Liver (tissue), 8 donors: ENCODE data around the gene RMP24.

Experiments used
- DNase-seq: peaks from one replicate; pipeline ENCODE4 v3.0.0-alpha.2; 2017; ENCODE audit warnings: low spot score
- H3K27ac ChIP-seq, 2 donors: one replicate each; pipeline ENCODE4 v1.7.0; 2013; ENCODE audit warnings: inconsistent platforms in 2 of 2, low read length in 2 of 2, control low read depth in 1 of 2, low read depth in 1 of 2, mild to moderate bottlenecking in 1 of 2
- H3K27me3 ChIP-seq, 4 donors: one replicate each; pipeline versions ENCODE4 v1.6.1 to v1.7.0; 2013; ENCODE audit warnings: low read length in 3 of 4, inconsistent platforms in 1 of 4, mild to moderate bottlenecking in 1 of 4, moderate library complexity in 1 of 4; ENCODE audit not compliant: control insufficient read depth in 4 of 4, insufficient read depth in 4 of 4
- H3K36me3 ChIP-seq, 4 donors: one replicate each; pipeline versions ENCODE4 v1.6.1 to v1.7.0; 2013; ENCODE audit warnings: low read length in 3 of 4, mild to moderate bottlenecking in 3 of 4, low read depth in 1 of 4, moderate library complexity in 1 of 4; ENCODE audit not compliant: control insufficient read depth in 4 of 4, insufficient read depth in 3 of 4
- H3K4me1 ChIP-seq, 4 donors: one replicate each; pipeline versions ENCODE4 v1.6.1 to v1.7.0; 2013; ENCODE audit warnings: low read length in 3 of 4, mild to moderate bottlenecking in 3 of 4, moderate library complexity in 1 of 4; ENCODE audit not compliant: control insufficient read depth in 4 of 4, insufficient read depth in 4 of 4
- H3K4me3 ChIP-seq, 3 donors: one replicate each; pipeline versions ENCODE4 v1.6.1 to v1.7.0; 2013; ENCODE audit warnings: low read length in 3 of 3, control low read depth in 1 of 3, low read depth in 1 of 3, mild to moderate bottlenecking in 1 of 3
- H3K9ac ChIP-seq, 2 donors: one replicate each; pipeline ENCODE4 v1.7.0; 2013; ENCODE audit warnings: low read length in 2 of 2, mild to moderate bottlenecking in 2 of 2, moderate library complexity in 2 of 2, control low read depth in 1 of 2, low read depth in 1 of 2
- H3K9me3 ChIP-seq, 4 donors: one replicate each; pipeline versions ENCODE4 v1.6.1 to v1.7.0; 2013; ENCODE audit warnings: low read length in 3 of 4; ENCODE audit not compliant: control insufficient read depth in 4 of 4
- ATF3 ChIP-seq: IDR thresholded peaks from 2 replicates; pipeline ENCODE4 v1.6.1; 2016; ENCODE audit warnings: antibody characterized with exemption
- CTCF ChIP-seq: fragments of 150-350 bp; IDR thresholded peaks from 2 replicates; pipeline ENCODE4 v1.5.1; 2017; ENCODE audit warnings: improper control_type of control experiment, low read depth, low read length; ENCODE audit not compliant: missing input control
- FOXA1 ChIP-seq: IDR thresholded peaks from 2 replicates; pipeline ENCODE4 v1.6.1; 2016; ENCODE audit warnings: antibody characterized with exemption
- FOXA2 ChIP-seq: IDR thresholded peaks from 2 replicates; pipeline ENCODE4 v1.6.1; 2016; ENCODE audit warnings: antibody characterized with exemption
- GABPA ChIP-seq, 2 donors: IDR thresholded peaks in 1 of 2; conservative IDR thresholded peaks in 1 of 2; 2 replicates each; pipeline ENCODE4 v1.6.1; 2016; ENCODE audit warnings: antibody characterized with exemption in 2 of 2, mild to moderate bottlenecking in 1 of 2, moderate library complexity in 1 of 2
- JUND ChIP-seq, 2 donors: IDR thresholded peaks; 2 replicates each; pipeline ENCODE4 v1.6.1; 2016; ENCODE audit warnings: antibody characterized with exemption in 2 of 2
- MAX ChIP-seq: IDR thresholded peaks from 2 replicates; pipeline ENCODE4 v1.6.1; 2016; ENCODE audit warnings: antibody characterized with exemption
- REST ChIP-seq: IDR thresholded peaks from 2 replicates; pipeline ENCODE4 v1.6.1; 2016; ENCODE audit warnings: antibody characterized with exemption, mild to moderate bottlenecking
- RXRA ChIP-seq, 2 donors: IDR thresholded peaks; 2 replicates each; pipeline ENCODE4 v1.6.1; 2017 to 2018; ENCODE audit warnings: antibody characterized with exemption in 2 of 2, mild to moderate bottlenecking in 1 of 2
- TAF1 ChIP-seq: conservative IDR thresholded peaks from 2 replicates; pipeline ENCODE4 v1.6.1; 2016; ENCODE audit warnings: antibody characterized with exemption, mild to moderate bottlenecking
- YY1 ChIP-seq: IDR thresholded peaks from 2 replicates; pipeline ENCODE4 v1.6.1; 2016; ENCODE audit warnings: antibody characterized with exemption, mild to moderate bottlenecking
- ZBTB33 ChIP-seq: IDR thresholded peaks from 2 replicates; pipeline ENCODE4 v1.6.1; 2016; ENCODE audit warnings: antibody characterized with exemption
- WGBS: extraction: QIAGEN DNeasy Blood & Tissue Kit; methylation state at CpG from one replicate; pipeline ENCODE4 v1.1.7; 2013; 5-methylcytosine and 5-hydroxymethylcytosine counted together
- donor health status: healthy.
- donor health status: healthy.
- donor health status: healthy.
- donor health status: healthy.
- donor health status: healthy.

Gene RMP24

GRCh38 chr18:35982409-35983114, 10.1 kb downstream of the RMP24 start:
- Histone ChIP-seq H3K9ac (no peak overlapping the region), H3K36me3 (peaks cover 10 to 34% (median 25%) of the 10 kb centered on the region in 4 donors), H3K9me3 (no peaks in the 10 kb centered on the region), H3K4me1 (no peaks in the 10 kb centered on the region), H3K27ac (no peak overlapping the region), H3K4me3 (no peak overlapping the region), H3K27me3 (no peaks in the 10 kb centered on the region)
- 95% methylated on average over 2 of the region's 2 CpGs for WGBS
- TF ChIP-seq ATF3: no peak
- no peak for TF ChIP-seq ZBTB33
- TF ChIP-seq FOXA1: no peak
- no peak for TF ChIP-seq JUND (IDR thresholded peaks at IDR 0.05)
- TF ChIP-seq RXRA (IDR thresholded peaks at IDR 0.05): no peak
- TF ChIP-seq MAX: no peak
- TF ChIP-seq REST: no peak
- DNase-seq: no peak

GRCh38 chr18:35983147-35983546, 10.7 kb downstream of the RMP24 start:
- Histone ChIP-seq H3K36me3 (peaks cover 5 to 29% (median 19%) of the 10 kb centered on the region in 4 donors), H3K27me3 (no peaks in the 10 kb centered on the region), H3K4me1 (no peaks in the 10 kb centered on the region)

More at GRCh38 chr18:35983147-35983546, 10.7 kb downstream of the RMP24 start:
- Histone ChIP-seq H3K9me3 (no peaks in the 10 kb centered on the region), H3K9ac (no peak overlapping the region), H3K27ac (no peak overlapping the region), H3K4me3 (no peak overlapping the region)
- TF ChIP-seq JUND (IDR thresholded peaks at IDR 0.05) (no peak), GABPA (IDR thresholded peaks at IDR 0.05 in 1 of 2, conservative IDR thresholded peaks at IDR 0.05 in 1 of 2) (no peak), YY1 (no peak), ZBTB33 (no peak), RXRA (IDR thresholded peaks at IDR 0.05) (no peak), FOXA1 (no peak), FOXA2 (no peak), REST (no peak), ATF3 (no peak), TAF1 (no peak), CTCF (no peak)
- no peak for DNase-seq
